Keratinocyte (primary cell): ENCODE measurements around the gene NRSN2. TPM values are rescaled to one million over a fixed set of nuclear protein-coding genes. Genes with fewer than 3 reads are reported as not detected.

Experiments
- DNase-seq: peaks from one replicate; pipeline ENCODE4 v3.0.0-alpha.2; 2011; ENCODE audit warnings: low read depth, missing footprints, low spot score
- FAIRE-seq: peaks from 2 replicates; lab custom pipeline; 2011; peaks lifted over from hg19 to GRCh38; lab: Jason Lieb, UNC
- H2AFZ ChIP-seq: 2 replicates; pipeline ENCODE4 v1.6.0; 2012; ENCODE audit warnings: low read length, control low read depth, inconsistent platforms; ENCODE audit not compliant: control insufficient read depth
- H3K27ac ChIP-seq: 2 replicates; pipeline ENCODE4 v1.5.1; 2011; ENCODE audit warnings: low read length; ENCODE audit not compliant: control insufficient read depth, insufficient read depth
- H3K27me3 ChIP-seq: 3 replicates; pipeline ENCODE4 v1.6.0; 2011; ENCODE audit warnings: low read length; ENCODE audit not compliant: control insufficient read depth, insufficient read depth; ENCODE audit errors: extremely low read depth
- H3K36me3 ChIP-seq, 2 experiments: 2 replicates in 1 of 2; 3 replicates in 1 of 2; pipeline ENCODE4 v1.5.1; 2011; ENCODE audit warnings: low read length in 2 of 2, mild to moderate bottlenecking in 1 of 2; ENCODE audit not compliant: control insufficient read depth in 2 of 2, insufficient read depth in 2 of 2; ENCODE audit errors: extremely low read depth in 1 of 2
- H3K4me1 ChIP-seq: 3 replicates; pipeline ENCODE4 v1.5.1; 2011; ENCODE audit warnings: low read length; ENCODE audit not compliant: control insufficient read depth, insufficient read depth; ENCODE audit errors: extremely low read depth
- H3K4me2 ChIP-seq: 3 replicates; pipeline ENCODE4 v1.6.0; 2011; ENCODE audit warnings: low read depth, low read length; ENCODE audit not compliant: control insufficient read depth, insufficient read depth; ENCODE audit errors: extremely low read depth
- H3K4me3 ChIP-seq, 3 experiments: fragments of 200-600 bp in 1 of 3; sonication (generic) in 1 of 3; 2 replicates in 2 of 3; 3 replicates in 1 of 3; pipeline ENCODE4 v1.5.1; 2011 to 2016; ENCODE audit warnings: low read length in 3 of 3, mild to moderate bottlenecking in 3 of 3, control low read depth in 2 of 3, inconsistent platforms in 1 of 3, low read depth in 1 of 3, mixed read lengths in 1 of 3, mixed run types in 1 of 3, moderate library complexity in 1 of 3; ENCODE audit not compliant: control insufficient read depth in 2 of 3, insufficient read depth in 2 of 3; ENCODE audit errors: extremely low read depth in 1 of 3
- H3K79me2 ChIP-seq: 2 replicates; pipeline ENCODE4 v1.6.0; 2012; ENCODE audit warnings: low read length; ENCODE audit not compliant: control insufficient read depth, insufficient read depth
- H3K9ac ChIP-seq: 3 replicates; pipeline ENCODE4 v1.6.0; 2011; ENCODE audit warnings: low read length; ENCODE audit not compliant: control insufficient read depth, insufficient read depth; ENCODE audit errors: extremely low read depth
- H3K9me1 ChIP-seq: 3 replicates; pipeline ENCODE4 v1.6.0; 2011; ENCODE audit warnings: low read length; ENCODE audit not compliant: control insufficient read depth, insufficient read depth; ENCODE audit errors: extremely low read depth
- H3K9me3 ChIP-seq: 2 replicates; pipeline ENCODE4 v1.5.1; 2012; ENCODE audit warnings: low read depth, low read length; ENCODE audit not compliant: control insufficient read depth
- H4K20me1 ChIP-seq: 3 replicates; pipeline ENCODE4 v1.6.0; 2011; ENCODE audit warnings: low read length; ENCODE audit not compliant: control insufficient read depth, insufficient read depth; ENCODE audit errors: extremely low read depth
- CTCF ChIP-seq, 3 experiments: IDR thresholded peaks in 1 of 3; conservative IDR thresholded peaks in 1 of 3; optimal IDR thresholded peaks in 1 of 3; 2 replicates in 2 of 3; 3 replicates in 1 of 3; pipeline versions ENCODE3 to v1.5.1; 2011; ENCODE audit warnings: low read length in 3 of 3, mild to moderate bottlenecking in 3 of 3, moderate library complexity in 2 of 3, control low read depth in 1 of 3, inconsistent platforms in 1 of 3; ENCODE audit not compliant: insufficient read depth in 2 of 3; ENCODE audit errors: extremely low read depth in 1 of 3
- EZH2 ChIP-seq: IDR thresholded peaks from one replicate; pipeline ENCODE4 v1.6.1; 2012; ENCODE audit warnings: inconsistent platforms, mild to moderate bottlenecking, low read length, moderate library complexity
- dilution Hi-C: fragments of 300-500 bp; cut with MboI; formaldehyde crosslinking; loops from one replicate; pipeline ENCODE4 v1.7.0; 2020; ENCODE audit warnings: low sequenced_read_pairs; ENCODE audit not compliant: extremely low pct_ligation_motif_present
- polyA plus RNA-seq, 5 experiments: library from polyadenylated mRNA; depleted of rRNA in 3 of 5; stranded (reverse) in 3 of 5; stranded (forward) in 1 of 5; unstranded in 1 of 5; fragments of >200 nt; gene quantifications; 1 replicate in 1 of 5; 2 replicates in 3 of 5; 3 replicates in 1 of 5; pipeline versions ENCODE4 v1.2.1 to v1.2.3, GENCODE V29; 2011 to 2012; ENCODE audit warnings: missing spikeins in 2 of 5, low read depth in 1 of 5, low replicate concordance in 1 of 5

NRSN2 gene
- polyA plus RNA-seq, 1 donor (not counting 4 experiments of a cell fraction or from before 2014, with no cell fraction given), result 10.4 TPM

- Histone ChIP-seq H3K27me3 (no peaks in the 10 kb centered on the region), H3K4me1 (peaks cover 35% of the 10 kb centered on the region), H3K9me3 (no peaks in the 10 kb centered on the region), H3K27ac (peak overlapping the region; percentile 76), H3K4me2 (peak overlapping the region; percentile 89), H2AFZ (no peak overlapping the region), H3K36me3 (no peaks in the 10 kb centered on the region), H4K20me1 (no peaks in the 10 kb centered on the region), H3K9me1 (no peaks in the 10 kb centered on the region), H3K9ac (peak overlapping the region; percentile 88), H3K79me2 (peaks cover 19% of the 10 kb centered on the region), H3K4me3 (peak overlapping the region; percentile 61 to 73 (median 71))
- no peak for TF ChIP-seq EZH2
- no peak for TF ChIP-seq CTCF (optimal IDR thresholded peaks at IDR 0.05 in 1 of 3, IDR thresholded peaks at IDR 0.05 in 1 of 3, conservative IDR thresholded peaks at IDR 0.05 in 1 of 3; ENCODE audit: extremely low read depth in 1 of 3, insufficient read depth in 2 of 3, low read length in 3 of 3)
- DNase-seq (no peak), FAIRE-seq (no peak)
- dilution Hi-C loops, result no loop called here
Observed at GRCh38 chr20:298776-299391, 48.0 kb upstream of the NRSN2 start.

- FAIRE-seq, result no peak
- dilution Hi-C loops, result no loop called here
- H3K27ac ChIP-seq, result no peak overlapping the region
Observed at GRCh38 chr20:300345-300990, 46.4 kb upstream of the NRSN2 start.

More at GRCh38 chr20:300345-300990, 46.4 kb upstream of the NRSN2 start:
- TF ChIP-seq EZH2, result no peak
- TF ChIP-seq CTCF (optimal IDR thresholded peaks at IDR 0.05 in 1 of 3, IDR thresholded peaks at IDR 0.05 in 1 of 3, conservative IDR thresholded peaks at IDR 0.05 in 1 of 3; ENCODE audit: extremely low read depth in 1 of 3, insufficient read depth in 2 of 3, low read length in 3 of 3), result no peak
- DNase-seq, result no peak
- peak overlapping the region; percentile 89 for H3K4me2 ChIP-seq
- no peak overlapping the region for H3K9ac ChIP-seq
- no peak overlapping the region for H3K4me3 ChIP-seq
- H3K79me2 ChIP-seq, result peaks cover 19% of the 10 kb centered on the region
- peaks cover 35% of the 10 kb centered on the region for H3K4me1 ChIP-seq
- H3K9me3 ChIP-seq, result no peaks in the 10 kb centered on the region
- no peaks in the 10 kb centered on the region for H3K27me3 ChIP-seq
- H3K36me3 ChIP-seq, result no peaks in the 10 kb centered on the region
- no peak overlapping the region for H2AFZ ChIP-seq
- no peaks in the 10 kb centered on the region for H3K9me1 ChIP-seq
- H4K20me1 ChIP-seq, result no peaks in the 10 kb centered on the region
